HCT116 (cell line): ENCODE measurements around the gene TTF1. TPM values are rescaled to one million over a fixed set of nuclear protein-coding genes. Genes with fewer than 3 reads are reported as not detected.

Experiments used
- ATAC-seq: fragments of 200-7000 bp; cut with Tn5 transposase; 2 replicates; pipeline ENCODE4 v1.9.1; 2020; ENCODE audit warnings: mild to moderate bottlenecking, moderate library complexity
- BruUV-seq: library from RNA; stranded (reverse); fragments of 400-500 nt; replicated peaks from 2 replicates; lab custom pipeline; 2021; lab: Mats Ljungman, UMichigan
- CTCF ChIA-PET: fragments of 300-600 bp; sonication (Branson Sonifier 250); formaldehyde crosslinking; loops from one replicate; lab custom pipeline; 2021; ENCODE audit warnings: antibody characterized with exemption; lab: Charles Lee
- POLR2A ChIA-PET: fragments of 300-600, 350-600 bp; sonication (Branson Sonifier 250); formaldehyde crosslinking; loops from one replicate; lab custom pipeline; 2021; ENCODE audit warnings: antibody characterized with exemption; lab: Charles Lee
- RAD21 ChIA-PET, 2 experiments: fragments of 300-600 bp; sonication (Branson Sonifier 250); formaldehyde crosslinking; loops; one replicate each; lab custom pipeline; 2023; ENCODE audit warnings: low total read pairs in 2 of 2; ENCODE audit not compliant: uncharacterized antibody in 2 of 2, unreplicated experiment in 2 of 2, low non-redundant PET in 1 of 2; lab: Charles Lee
- DNase-seq: peaks from one replicate; pipeline ENCODE4 v3.0.0-alpha.2; 2010; ENCODE audit warnings: low read depth, low spot score
- H2AFZ ChIP-seq: fragments of 200-600 bp; shearing (Covaris generic), sonication (generic); 2 replicates; pipeline ENCODE4 v1.6.1; 2017; ENCODE audit warnings: low read depth, mixed run types, mixed read lengths, antibody characterized with exemption, low read length; ENCODE audit not compliant: poor library complexity, severe bottlenecking
- H3K27ac ChIP-seq: 2 replicates; pipeline ENCODE4 v1.5.1; 2012; ENCODE audit warnings: low read depth, low read length
- H3K27me3 ChIP-seq: fragments of 200-600 bp; sonication (generic); 2 replicates; pipeline ENCODE4 v1.6.1; 2016; ENCODE audit warnings: mixed run types, low read length, mixed read lengths; ENCODE audit not compliant: insufficient read depth
- H3K36me3 ChIP-seq, 2 experiments: fragments of 200-500 bp in 1 of 2; fragments of 200-600 bp in 1 of 2; sonication (Bioruptor generic) in 1 of 2; sonication (generic) in 1 of 2; 2 replicates each; pipeline versions ENCODE4 v1.5.1 to v1.6.1; 2014 to 2016; ENCODE audit warnings: low read length in 2 of 2, inconsistent platforms in 1 of 2, mixed read lengths in 1 of 2, mixed run types in 1 of 2; ENCODE audit not compliant: insufficient read depth in 2 of 2, control insufficient read depth in 1 of 2
- H3K4me1 ChIP-seq, 2 experiments: fragments of 200-600 bp in 1 of 2; sonication (generic) in 1 of 2; 2 replicates each; pipeline versions ENCODE4 v1.5.1 to v1.6.1; 2012 to 2017; ENCODE audit warnings: low read length in 2 of 2, inconsistent platforms in 1 of 2, mild to moderate bottlenecking in 1 of 2, mixed read lengths in 1 of 2, mixed run types in 1 of 2, moderate library complexity in 1 of 2; ENCODE audit not compliant: insufficient read depth in 2 of 2, control insufficient read depth in 1 of 2
- H3K4me2 ChIP-seq: fragments of 200-600 bp; sonication (generic); 2 replicates; pipeline ENCODE4 v1.6.1; 2017; ENCODE audit warnings: mixed run types, low read length, mixed read lengths
- H3K4me3 ChIP-seq, 2 experiments: fragments of 200-600 bp in 1 of 2; sonication (generic) in 1 of 2; replicated peaks in 1 of 2; 2 replicates each; pipeline ENCODE4 v1.5.1; 2011 to 2016; ENCODE audit warnings: low read length in 2 of 2, control low read depth in 1 of 2, low read depth in 1 of 2, mild to moderate bottlenecking in 1 of 2, mixed read lengths in 1 of 2, mixed run types in 1 of 2
- H3K79me2 ChIP-seq: fragments of 200-600 bp; sonication (generic); 2 replicates; pipeline ENCODE4 v1.6.1; 2017; ENCODE audit warnings: mild to moderate bottlenecking, mixed run types, low read length, moderate library complexity, mixed read lengths; ENCODE audit not compliant: insufficient read depth
- H3K9ac ChIP-seq: fragments of 200-600 bp; sonication (generic); 2 replicates; pipeline ENCODE4 v1.6.1; 2016; ENCODE audit warnings: low read length, mixed read lengths
- H3K9me2 ChIP-seq: fragments of 200-600 bp; sonication (generic), shearing (Covaris generic); 2 replicates; pipeline ENCODE4 v1.6.1; 2017; ENCODE audit warnings: mixed run types, mild to moderate bottlenecking, moderate library complexity; ENCODE audit not compliant: insufficient read depth
- H3K9me3 ChIP-seq, 2 experiments: fragments of 200-500 bp in 1 of 2; fragments of 200-600 bp in 1 of 2; sonication (Bioruptor generic) in 1 of 2; sonication (generic) in 1 of 2; 2 replicates each; pipeline ENCODE4 v1.6.1; 2014 to 2017; ENCODE audit warnings: low read length in 2 of 2, mixed read lengths in 2 of 2, inconsistent platforms in 1 of 2, low read depth in 1 of 2, mild to moderate bottlenecking in 1 of 2, mixed run types in 1 of 2, moderate library complexity in 1 of 2; ENCODE audit not compliant: control insufficient read depth in 1 of 2, insufficient read depth in 1 of 2
- H4K20me1 ChIP-seq: fragments of 200-600 bp; sonication (generic), shearing (Covaris generic); 2 replicates; pipeline ENCODE4 v1.6.1; 2017; ENCODE audit warnings: mixed run types, mild to moderate bottlenecking, moderate library complexity; ENCODE audit not compliant: insufficient read depth
- CEBPB ChIP-seq: IDR thresholded peaks from 2 replicates; pipeline ENCODE4 v1.6.1; 2012; ENCODE audit warnings: low read depth
- CTCF ChIP-seq, 3 experiments: fragments of 200-600 bp in 1 of 3; sonication (generic) in 1 of 3; IDR thresholded peaks in 2 of 3; conservative IDR thresholded peaks in 1 of 3; 2 replicates each; pipeline ENCODE4 v1.5.1; 2012 to 2017; ENCODE audit warnings: low read depth in 2 of 3, low read length in 2 of 3, antibody characterized with exemption in 1 of 3, borderline replicate concordance in 1 of 3, control low read depth in 1 of 3, mild to moderate bottlenecking in 1 of 3, mixed read lengths in 1 of 3, mixed run types in 1 of 3, moderate library complexity in 1 of 3; ENCODE audit not compliant: insufficient read depth in 1 of 3
- EGR1 ChIP-seq: IDR thresholded peaks from 2 replicates; pipeline ENCODE4 v1.6.1; 2012; ENCODE audit warnings: low read depth
- EZH2 ChIP-seq: fragments of 200-600 bp; sonication (generic); IDR thresholded peaks from 2 replicates; pipeline ENCODE4 v1.6.1; 2017; ENCODE audit warnings: antibody characterized with exemption, mixed run types
- FOSL1 ChIP-seq: IDR thresholded peaks from 2 replicates; pipeline ENCODE4 v1.6.1; 2012; ENCODE audit warnings: low read depth
- JUND ChIP-seq: IDR thresholded peaks from 2 replicates; pipeline ENCODE4 v1.6.1; 2012
- MAX ChIP-seq: IDR thresholded peaks from 2 replicates; pipeline ENCODE4 v1.6.1; 2012
- RAD21 ChIP-seq: IDR thresholded peaks from 2 replicates; pipeline ENCODE4 v1.6.1; 2012; ENCODE audit warnings: low read depth, mild to moderate bottlenecking
- REST ChIP-seq: IDR thresholded peaks from 2 replicates; pipeline ENCODE4 v1.6.1; 2012; ENCODE audit warnings: low read depth
- SRF ChIP-seq: IDR thresholded peaks from 2 replicates; pipeline ENCODE4 v1.6.1; 2012; ENCODE audit warnings: low read depth
- YY1 ChIP-seq: IDR thresholded peaks from 2 replicates; pipeline ENCODE4 v1.6.1; 2011; ENCODE audit warnings: low read length, low read depth, moderate library complexity, mild to moderate bottlenecking; ENCODE audit not compliant: insufficient replicate concordance; ENCODE audit errors: extremely low read depth
- ZFX ChIP-seq: fragments of 450-650 bp; IDR thresholded peaks from 2 replicates; pipeline ENCODE4 v1.6.1; 2017
- ZNF274 ChIP-seq: fragments of 200-500 bp; sonication (Bioruptor generic); IDR thresholded peaks from 2 replicates; pipeline ENCODE4 v1.6.1; 2014; ENCODE audit warnings: mild to moderate bottlenecking, low read depth, low read length, inconsistent platforms
- intact Hi-C: fragments of 100-400 bp; cut with micrococcal nuclease; formaldehyde crosslinking; loops from 2 replicates; pipeline ENCODE4 v1.10.0; 2022
- total RNA-seq: library from RNA; stranded (reverse); gene quantifications from one replicate; pipeline ENCODE4 v1.2.1, GENCODE V29; 2021; ENCODE audit not compliant: unreplicated experiment

The TTF1 gene
- total RNA-seq, 1 experiment from 2014 or later = 14.5 TPM

- CTCF ChIA-PET = no interaction called here
- Histone ChIP-seq H3K9me3 (no peaks in the 10 kb centered on the region), H3K27me3 (no peaks in the 10 kb centered on the region; the same call in 1 of the 2 replicates), H2AFZ (no peak overlapping the region), H3K4me2 (no peak overlapping the region), H3K36me3 (no peaks in the 10 kb centered on the region), H3K4me3 (no peak overlapping the region), H3K9ac (no peak overlapping the region), H3K27ac (no peak overlapping the region), H4K20me1 (no peaks in the 10 kb centered on the region), H3K9me2 (no peaks in the 10 kb centered on the region), H3K4me1 (no peaks in the 10 kb centered on the region), H3K79me2 (no peaks in the 10 kb centered on the region)
- no peak for ATAC-seq
- POLR2A ChIA-PET = no interaction called here
- intact Hi-C loops = no loop called here
- no peak for DNase-seq
- RAD21 ChIA-PET = interaction anchor here in 1 of 2 experiments (0.7 kb wide), 1 partner anchor 21 kb away, joined by 3 read pairs; no protein-coding TSS in a partner anchor
- TF ChIP-seq CTCF (IDR thresholded peaks at IDR 0.05 in 2 of 3, conservative IDR thresholded peaks at IDR 0.05 in 1 of 3; ENCODE audit: borderline replicate concordance in 1 of 3, insufficient read depth in 1 of 3, low read depth in 2 of 3, low read length in 2 of 3) = no peak
- no peak for TF ChIP-seq MAX
- TF ChIP-seq ZFX = no peak
- no peak for TF ChIP-seq CEBPB
- TF ChIP-seq YY1 = no peak
- TF ChIP-seq EGR1 = no peak
- no peak for TF ChIP-seq ZNF274
- TF ChIP-seq RAD21 = no peak
- TF ChIP-seq SRF = no peak
- no peak for TF ChIP-seq FOSL1
- no peak for TF ChIP-seq JUND
- no peak for TF ChIP-seq EZH2
- TF ChIP-seq REST = no peak
- BruUV-seq = no TSS peak
Measured at GRCh38 chr9:132439153-132439552, 32.5 kb upstream of the TTF1 start.
